ENCODE data around the gene PSME3IP1.

The PSME3IP1 gene

DNA sequence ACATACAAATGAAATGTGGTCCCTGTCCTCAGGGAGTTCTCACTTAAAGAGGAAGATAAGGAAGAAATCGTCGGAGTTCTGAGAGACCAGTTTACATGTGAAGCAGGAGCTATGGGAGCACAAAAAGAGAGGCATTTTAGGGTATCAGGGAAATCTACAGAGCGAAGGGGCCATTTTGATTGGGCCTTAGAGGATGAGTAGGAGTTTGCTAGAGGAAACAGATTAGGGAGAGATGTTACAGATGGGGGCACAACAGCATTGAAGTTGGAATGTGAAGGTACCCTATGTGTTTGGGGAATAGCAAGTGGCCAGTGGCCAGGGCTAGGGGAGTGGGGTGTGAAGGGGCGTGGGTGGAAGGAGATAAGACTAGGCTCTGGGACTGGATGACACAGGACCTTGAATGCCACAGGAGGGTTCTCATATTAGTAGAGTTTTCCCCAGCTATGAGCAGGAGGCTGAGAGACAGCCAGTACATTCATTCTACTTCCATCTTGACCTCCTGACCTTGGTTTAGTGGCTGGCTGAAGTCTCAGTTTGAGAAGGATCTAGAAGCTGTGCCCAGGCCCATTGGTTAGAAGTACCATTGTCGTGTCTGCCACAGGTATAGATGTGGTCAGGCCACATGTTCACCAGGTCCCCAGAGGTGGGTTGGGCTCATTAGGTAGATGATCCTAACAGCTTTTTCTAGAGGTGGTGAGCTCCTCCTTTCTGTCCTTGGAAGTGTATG, 58.6 kb downstream of the PSME3IP1 start:
- Histone ChIP-seq H3K36me3 (ENCODE audit: control insufficient read depth in 2 of 2, insufficient read depth in 1 of 2, low read length in 2 of 2) (no peaks in the 10 kb centered on the region), H3K27ac (ENCODE audit: extremely low read depth, low read depth, low read length) (no peak overlapping the region), H3K9me3 (ENCODE audit: control insufficient read depth, insufficient read depth, low read depth, low read length) (no peaks in the 10 kb centered on the region), H3K4me1 (ENCODE audit: control insufficient read depth, insufficient read depth, low read length) (no peaks in the 10 kb centered on the region), H3K4me3 (ENCODE audit: low read depth, low read length) (no peak overlapping the region)
- ChIA-PET CTCF (interaction anchor here (2.3 kb wide), 1 partner anchor 43 kb away, joined by 12 read pairs; no protein-coding TSS in a partner anchor), POLR2A (no interaction called here)
- TF ChIP-seq ZFP3 (tag by site-specific recombination; IDR thresholded peaks at IDR 0.05; ENCODE audit: low read depth) (peak; percentile 96), GLI2 (tag by site-specific recombination; IDR thresholded peaks at IDR 0.05; ENCODE audit: borderline replicate concordance, low read depth) (no peak)
- TF ChIP-seq, protein P1, sequence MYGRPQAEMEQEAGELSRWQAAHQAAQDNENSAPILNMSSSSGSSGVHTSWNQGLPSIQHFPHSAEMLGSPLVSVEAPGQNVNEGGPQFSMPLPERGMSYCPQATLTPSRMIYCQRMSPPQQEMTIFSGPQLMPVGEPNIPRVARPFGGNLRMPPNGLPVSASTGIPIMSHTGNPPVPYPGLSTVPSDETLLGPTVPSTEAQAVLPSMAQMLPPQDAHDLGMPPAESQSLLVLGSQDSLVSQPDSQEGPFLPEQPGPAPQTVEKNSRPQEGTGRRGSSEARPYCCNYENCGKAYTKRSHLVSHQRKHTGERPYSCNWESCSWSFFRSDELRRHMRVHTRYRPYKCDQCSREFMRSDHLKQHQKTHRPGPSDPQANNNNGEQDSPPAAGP (tag by site-specific recombination; IDR thresholded peaks at IDR 0.05), result no peak

DNA sequence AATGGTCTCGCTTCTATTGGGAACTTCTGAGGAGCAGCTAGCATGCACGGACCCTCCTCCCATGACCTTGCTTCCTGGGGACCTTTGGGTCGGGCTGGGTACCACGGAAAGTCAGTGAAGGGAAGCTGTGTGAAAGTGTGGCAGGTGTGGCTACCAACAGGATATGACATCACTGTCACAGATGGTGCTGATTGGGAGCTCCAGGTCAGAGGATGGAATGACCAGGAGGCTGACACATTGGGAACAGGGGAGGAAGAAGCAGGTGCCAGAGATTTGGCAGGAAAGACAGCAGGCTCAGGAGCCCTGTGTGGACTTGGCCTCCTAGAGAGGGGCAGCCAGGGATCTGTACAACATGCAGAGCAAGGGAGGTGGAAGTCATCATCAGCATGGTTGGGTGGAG, 59.4 kb downstream of the PSME3IP1 start:
- POLR2A ChIA-PET, result no interaction called here
- TF ChIP-seq, protein P2, sequence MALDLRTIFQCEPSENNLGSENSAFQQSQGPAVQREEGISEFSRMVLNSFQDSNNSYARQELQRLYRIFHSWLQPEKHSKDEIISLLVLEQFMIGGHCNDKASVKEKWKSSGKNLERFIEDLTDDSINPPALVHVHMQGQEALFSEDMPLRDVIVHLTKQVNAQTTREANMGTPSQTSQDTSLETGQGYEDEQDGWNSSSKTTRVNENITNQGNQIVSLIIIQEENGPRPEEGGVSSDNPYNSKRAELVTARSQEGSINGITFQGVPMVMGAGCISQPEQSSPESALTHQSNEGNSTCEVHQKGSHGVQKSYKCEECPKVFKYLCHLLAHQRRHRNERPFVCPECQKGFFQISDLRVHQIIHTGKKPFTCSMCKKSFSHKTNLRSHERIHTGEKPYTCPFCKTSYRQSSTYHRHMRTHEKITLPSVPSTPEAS (tag by site-specific recombination; IDR thresholded peaks at IDR 0.05), result no peak
- no peak for TF ChIP-seq ZNF404 (tag by site-specific recombination; IDR thresholded peaks at IDR 0.05)
- no peak for TF ChIP-seq ZNF664 (tag by site-specific recombination; IDR thresholded peaks at IDR 0.05)
- TF ChIP-seq SALL2 (tag by site-specific recombination; IDR thresholded peaks at IDR 0.05; ENCODE audit: borderline replicate concordance), result no peak
- no peak for TF ChIP-seq ZNF133 (tag by site-specific recombination; IDR thresholded peaks at IDR 0.05)
- no peak for TF ChIP-seq ZBTB20 (tag by site-specific recombination; IDR thresholded peaks at IDR 0.05)
- no peak for TF ChIP-seq ZNF302 (tag by site-specific recombination; IDR thresholded peaks at IDR 0.05; ENCODE audit: low read depth)
- TF ChIP-seq, protein P3, sequence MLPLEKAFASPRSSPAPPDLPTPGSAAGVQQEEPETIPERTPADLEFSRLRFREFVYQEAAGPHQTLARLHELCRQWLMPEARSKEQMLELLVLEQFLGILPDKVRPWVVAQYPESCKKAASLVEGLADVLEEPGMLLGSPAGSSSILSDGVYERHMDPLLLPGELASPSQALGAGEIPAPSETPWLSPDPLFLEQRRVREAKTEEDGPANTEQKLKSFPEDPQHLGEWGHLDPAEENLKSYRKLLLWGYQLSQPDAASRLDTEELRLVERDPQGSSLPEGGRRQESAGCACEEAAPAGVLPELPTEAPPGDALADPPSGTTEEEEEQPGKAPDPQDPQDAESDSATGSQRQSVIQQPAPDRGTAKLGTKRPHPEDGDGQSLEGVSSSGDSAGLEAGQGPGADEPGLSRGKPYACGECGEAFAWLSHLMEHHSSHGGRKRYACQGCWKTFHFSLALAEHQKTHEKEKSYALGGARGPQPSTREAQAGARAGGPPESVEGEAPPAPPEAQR (tag by site-specific recombination; IDR thresholded peaks at IDR 0.05), result no peak
- H3K4me3 ChIP-seq (ENCODE audit: low read depth, low read length), result no peak overlapping the region

DNA sequence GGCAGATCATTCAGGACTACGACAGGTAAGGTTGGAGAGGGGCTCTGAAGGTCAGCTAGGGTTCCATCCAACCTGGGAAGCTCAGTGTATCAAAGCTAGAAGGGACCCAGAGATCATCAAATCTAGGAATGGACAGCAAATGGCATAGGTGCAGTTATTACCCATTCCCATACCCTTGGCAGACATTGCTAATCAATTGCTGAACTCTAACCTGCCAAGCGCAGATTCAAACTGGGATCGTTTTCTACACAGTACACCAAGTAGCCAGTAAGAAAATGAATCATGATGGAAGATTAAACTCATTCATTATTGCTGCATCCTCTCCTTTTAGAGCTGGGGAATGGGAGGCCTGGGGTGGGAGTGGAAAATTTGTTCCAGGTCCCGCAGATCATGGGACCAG, 59.9 kb downstream of the PSME3IP1 start:
- Histone ChIP-seq H3K4me1 (ENCODE audit: control insufficient read depth, insufficient read depth, low read length) (no peaks in the 10 kb centered on the region), H3K9me3 (ENCODE audit: control insufficient read depth, insufficient read depth, low read depth, low read length) (no peaks in the 10 kb centered on the region), H3K27ac (ENCODE audit: extremely low read depth, low read depth, low read length) (no peak overlapping the region), H3K36me3 (ENCODE audit: control insufficient read depth in 2 of 2, insufficient read depth in 1 of 2, low read length in 2 of 2) (peaks cover 0 to 4% of the 10 kb centered on the region in 2 experiments; a peak in 1 of 3 replicates), H3K4me3 (ENCODE audit: low read depth, low read length) (no peak overlapping the region)
- TF ChIP-seq ZBTB17 (tag by site-specific recombination; IDR thresholded peaks at IDR 0.05) (peak; percentile 64; the same call in 1 of the 2 replicates), ZNF843 (tag by site-specific recombination; IDR thresholded peaks at IDR 0.05) (no peak), ZNF23 (tag by site-specific recombination; IDR thresholded peaks at IDR 0.05; ENCODE audit: borderline replicate concordance) (peak; percentile 49; the same call in 1 of the 2 replicates)
- TF ChIP-seq, protein P4, sequence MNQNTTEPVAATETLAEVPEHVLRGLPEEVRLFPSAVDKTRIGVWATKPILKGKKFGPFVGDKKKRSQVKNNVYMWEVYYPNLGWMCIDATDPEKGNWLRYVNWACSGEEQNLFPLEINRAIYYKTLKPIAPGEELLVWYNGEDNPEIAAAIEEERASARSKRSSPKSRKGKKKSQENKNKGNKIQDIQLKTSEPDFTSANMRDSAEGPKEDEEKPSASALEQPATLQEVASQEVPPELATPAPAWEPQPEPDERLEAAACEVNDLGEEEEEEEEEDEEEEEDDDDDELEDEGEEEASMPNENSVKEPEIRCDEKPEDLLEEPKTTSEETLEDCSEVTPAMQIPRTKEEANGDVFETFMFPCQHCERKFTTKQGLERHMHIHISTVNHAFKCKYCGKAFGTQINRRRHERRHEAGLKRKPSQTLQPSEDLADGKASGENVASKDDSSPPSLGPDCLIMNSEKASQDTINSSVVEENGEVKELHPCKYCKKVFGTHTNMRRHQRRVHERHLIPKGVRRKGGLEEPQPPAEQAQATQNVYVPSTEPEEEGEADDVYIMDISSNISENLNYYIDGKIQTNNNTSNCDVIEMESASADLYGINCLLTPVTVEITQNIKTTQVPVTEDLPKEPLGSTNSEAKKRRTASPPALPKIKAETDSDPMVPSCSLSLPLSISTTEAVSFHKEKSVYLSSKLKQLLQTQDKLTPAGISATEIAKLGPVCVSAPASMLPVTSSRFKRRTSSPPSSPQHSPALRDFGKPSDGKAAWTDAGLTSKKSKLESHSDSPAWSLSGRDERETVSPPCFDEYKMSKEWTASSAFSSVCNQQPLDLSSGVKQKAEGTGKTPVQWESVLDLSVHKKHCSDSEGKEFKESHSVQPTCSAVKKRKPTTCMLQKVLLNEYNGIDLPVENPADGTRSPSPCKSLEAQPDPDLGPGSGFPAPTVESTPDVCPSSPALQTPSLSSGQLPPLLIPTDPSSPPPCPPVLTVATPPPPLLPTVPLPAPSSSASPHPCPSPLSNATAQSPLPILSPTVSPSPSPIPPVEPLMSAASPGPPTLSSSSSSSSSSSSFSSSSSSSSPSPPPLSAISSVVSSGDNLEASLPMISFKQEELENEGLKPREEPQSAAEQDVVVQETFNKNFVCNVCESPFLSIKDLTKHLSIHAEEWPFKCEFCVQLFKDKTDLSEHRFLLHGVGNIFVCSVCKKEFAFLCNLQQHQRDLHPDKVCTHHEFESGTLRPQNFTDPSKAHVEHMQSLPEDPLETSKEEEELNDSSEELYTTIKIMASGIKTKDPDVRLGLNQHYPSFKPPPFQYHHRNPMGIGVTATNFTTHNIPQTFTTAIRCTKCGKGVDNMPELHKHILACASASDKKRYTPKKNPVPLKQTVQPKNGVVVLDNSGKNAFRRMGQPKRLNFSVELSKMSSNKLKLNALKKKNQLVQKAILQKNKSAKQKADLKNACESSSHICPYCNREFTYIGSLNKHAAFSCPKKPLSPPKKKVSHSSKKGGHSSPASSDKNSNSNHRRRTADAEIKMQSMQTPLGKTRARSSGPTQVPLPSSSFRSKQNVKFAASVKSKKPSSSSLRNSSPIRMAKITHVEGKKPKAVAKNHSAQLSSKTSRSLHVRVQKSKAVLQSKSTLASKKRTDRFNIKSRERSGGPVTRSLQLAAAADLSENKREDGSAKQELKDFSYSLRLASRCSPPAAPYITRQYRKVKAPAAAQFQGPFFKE (tag by site-specific recombination; IDR thresholded peaks at IDR 0.05; ENCODE audit: borderline replicate concordance), result no peak
- POLR2A ChIA-PET, result no interaction called here
- CTCF ChIA-PET, result interaction anchor here (0.7 to 2.3 kb wide), 2 partner anchors 41 to 42 kb away, joined by 4 to 12 read pairs; no protein-coding TSS in a partner anchor

More for the DNA sequence above, 59.4 kb downstream of the PSME3IP1 start:
- H3K9me3 ChIP-seq (ENCODE audit: control insufficient read depth, insufficient read depth, low read depth, low read length), result no peaks in the 10 kb centered on the region
- peaks cover 0 to 4% of the 10 kb centered on the region in 2 experiments; a peak in 1 of 3 replicates for H3K36me3 ChIP-seq (ENCODE audit: control insufficient read depth in 2 of 2, insufficient read depth in 1 of 2, low read length in 2 of 2)
- H3K27ac ChIP-seq (ENCODE audit: extremely low read depth, low read depth, low read length), result no peak overlapping the region
- CTCF ChIA-PET, result interaction anchor here (0.7 to 2.3 kb wide), 2 partner anchors 41 to 42 kb away, joined by 4 to 12 read pairs; no protein-coding TSS in a partner anchor
- H3K4me1 ChIP-seq (ENCODE audit: control insufficient read depth, insufficient read depth, low read length), result no peaks in the 10 kb centered on the region

Data from HEK293 (cell line).